ENCODE results near the gene KRT86.
"Not testable (repeated sequence)": the region's sequence is repeated elsewhere in the genome, so short reads cannot be mapped to it uniquely, and the experiment has no call there.

Gene KRT86

DNA sequence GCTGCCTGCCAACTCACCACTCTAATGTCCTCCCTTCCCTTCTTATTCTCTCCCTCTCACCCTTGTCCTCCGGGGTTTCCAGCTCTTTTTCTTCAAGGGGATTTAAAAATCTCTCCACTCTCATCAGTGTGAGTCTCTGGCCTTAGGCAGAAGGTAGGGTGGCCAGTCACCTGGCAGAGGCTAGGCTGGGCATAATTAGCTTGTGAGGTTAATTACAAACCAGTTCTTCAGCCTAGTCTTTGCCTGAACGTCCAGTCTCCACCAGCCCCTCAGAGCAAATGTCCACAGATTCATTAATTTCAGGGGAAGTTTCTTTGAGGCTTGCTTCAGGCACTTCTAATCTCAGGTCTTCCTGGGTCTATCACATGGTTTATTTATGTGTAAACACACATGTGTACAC lies 34.7 kb upstream of the KRT86 start:
- no peak for DNase-seq

DNA sequence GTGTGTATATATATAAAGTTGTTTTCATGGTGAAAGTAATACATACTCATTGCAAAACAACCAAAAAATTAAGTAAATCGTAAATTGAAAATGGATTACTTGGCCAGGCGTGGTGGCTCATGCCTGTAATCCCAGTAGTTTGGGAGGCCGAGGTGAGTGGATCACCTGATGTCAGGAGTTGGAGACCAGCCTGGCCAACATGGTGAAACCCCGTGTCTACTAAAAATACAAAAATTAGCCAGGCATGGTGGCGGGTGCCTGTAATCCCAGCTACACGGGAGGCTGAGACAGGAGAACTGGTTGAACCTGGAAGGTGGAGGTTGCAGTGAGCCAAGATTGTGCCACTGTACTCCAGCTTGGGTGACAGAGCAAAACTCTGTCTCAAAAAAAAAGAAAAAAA lies 34.2 kb upstream of the KRT86 start:
- not testable (repeated sequence) for DNase-seq

DNA sequence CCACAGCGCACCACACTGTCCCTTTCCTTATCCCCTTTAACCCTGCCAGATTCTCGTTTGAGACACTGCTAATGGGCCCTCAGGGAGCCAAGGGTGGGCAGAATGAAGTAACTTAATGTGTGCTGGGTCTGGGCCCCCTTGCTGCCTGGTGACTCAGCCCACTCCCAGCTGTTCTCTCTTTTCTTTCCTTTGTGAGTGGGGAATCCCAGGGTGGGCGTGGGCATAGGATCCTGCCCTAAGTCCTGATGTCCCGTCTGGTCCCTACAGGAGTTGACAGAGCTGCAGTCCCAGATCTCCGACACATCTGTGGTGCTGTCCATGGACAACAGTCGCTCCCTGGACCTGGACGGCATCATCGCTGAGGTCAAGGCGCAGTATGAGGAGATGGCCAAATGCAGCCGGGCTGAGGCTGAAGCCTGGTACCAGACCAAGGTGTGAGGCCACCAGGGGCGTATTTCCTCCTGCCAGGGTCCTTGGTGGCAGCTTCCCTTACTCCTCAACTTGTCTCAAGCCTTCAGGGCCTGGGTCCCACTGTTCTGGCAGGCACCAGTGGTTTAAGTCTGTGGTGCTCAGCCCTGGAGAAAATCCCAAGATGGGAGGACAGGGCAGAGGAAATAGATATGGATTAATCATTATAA lies 33.1 kb upstream of the KRT86 start:
- DNase-seq = no peak

DNA sequence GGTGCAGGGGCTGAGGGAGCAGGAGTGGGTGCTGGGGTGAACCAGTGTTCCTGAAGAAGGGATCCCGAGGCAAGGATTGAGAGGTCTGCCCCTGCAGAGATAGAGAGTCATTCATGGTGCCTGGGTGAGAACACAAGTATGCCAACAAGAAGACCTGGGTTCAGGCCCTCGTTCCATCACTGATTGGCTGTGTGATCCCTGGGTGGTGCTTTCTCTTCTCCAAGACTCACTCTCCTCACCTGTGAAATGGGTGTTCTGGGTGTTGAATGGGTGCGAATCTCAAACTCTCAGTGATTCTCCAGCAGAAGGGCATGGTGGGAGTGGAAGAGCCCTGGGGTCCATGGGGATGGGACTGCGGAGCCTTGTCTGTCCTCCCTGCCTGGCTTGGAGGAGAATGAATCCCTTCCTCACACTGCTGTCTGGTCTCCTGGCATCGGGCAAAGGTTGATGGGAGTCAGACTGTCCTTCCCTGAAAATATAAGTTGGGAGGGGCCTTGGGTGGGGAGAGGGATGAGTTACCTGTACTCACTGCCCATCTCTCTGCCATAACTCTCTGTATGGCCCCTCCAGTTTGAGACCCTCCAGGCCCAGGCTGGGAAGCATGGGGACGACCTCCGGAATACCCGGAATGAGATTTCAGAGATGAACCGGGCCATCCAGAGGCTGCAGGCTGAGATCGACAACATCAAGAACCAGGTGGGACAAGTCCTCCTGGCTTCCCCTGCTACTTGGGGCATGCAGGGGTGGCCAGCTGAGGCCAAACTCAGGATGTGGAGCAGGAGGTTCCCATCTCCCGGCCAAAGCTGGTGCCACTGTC lies 31.8 kb upstream of the KRT86 start:
- no peak for DNase-seq

DNA sequence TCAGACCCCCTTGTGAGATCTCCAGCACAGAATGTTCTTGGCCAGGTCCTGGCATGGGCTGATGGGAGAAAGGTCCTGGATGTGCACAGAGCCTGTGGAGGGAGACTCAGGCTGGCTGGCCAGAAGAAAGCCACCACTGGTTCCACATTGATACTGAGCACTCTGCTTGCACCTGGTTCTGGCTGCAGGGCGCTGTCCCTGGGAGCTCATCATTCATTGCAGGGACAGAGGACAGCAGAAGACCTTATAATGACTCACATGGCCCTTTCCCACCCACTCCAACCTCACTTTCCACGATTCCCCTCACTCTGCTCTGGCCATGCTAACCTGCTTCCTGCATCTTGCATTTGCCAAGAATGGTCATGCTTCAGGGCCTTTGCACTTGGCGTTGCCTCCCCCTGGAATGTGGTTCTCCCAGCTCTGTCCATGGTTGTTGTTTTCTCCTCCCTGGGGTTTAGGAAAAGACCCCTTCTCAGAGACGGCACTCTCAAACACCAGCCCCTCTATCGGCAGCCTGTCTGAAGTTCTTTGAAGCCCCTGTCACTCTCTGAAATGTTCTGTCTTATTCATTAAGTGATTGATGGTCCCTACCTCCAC lies 31.1 kb upstream of the KRT86 start:
- DNase-seq = peak; percentile 56

DNA sequence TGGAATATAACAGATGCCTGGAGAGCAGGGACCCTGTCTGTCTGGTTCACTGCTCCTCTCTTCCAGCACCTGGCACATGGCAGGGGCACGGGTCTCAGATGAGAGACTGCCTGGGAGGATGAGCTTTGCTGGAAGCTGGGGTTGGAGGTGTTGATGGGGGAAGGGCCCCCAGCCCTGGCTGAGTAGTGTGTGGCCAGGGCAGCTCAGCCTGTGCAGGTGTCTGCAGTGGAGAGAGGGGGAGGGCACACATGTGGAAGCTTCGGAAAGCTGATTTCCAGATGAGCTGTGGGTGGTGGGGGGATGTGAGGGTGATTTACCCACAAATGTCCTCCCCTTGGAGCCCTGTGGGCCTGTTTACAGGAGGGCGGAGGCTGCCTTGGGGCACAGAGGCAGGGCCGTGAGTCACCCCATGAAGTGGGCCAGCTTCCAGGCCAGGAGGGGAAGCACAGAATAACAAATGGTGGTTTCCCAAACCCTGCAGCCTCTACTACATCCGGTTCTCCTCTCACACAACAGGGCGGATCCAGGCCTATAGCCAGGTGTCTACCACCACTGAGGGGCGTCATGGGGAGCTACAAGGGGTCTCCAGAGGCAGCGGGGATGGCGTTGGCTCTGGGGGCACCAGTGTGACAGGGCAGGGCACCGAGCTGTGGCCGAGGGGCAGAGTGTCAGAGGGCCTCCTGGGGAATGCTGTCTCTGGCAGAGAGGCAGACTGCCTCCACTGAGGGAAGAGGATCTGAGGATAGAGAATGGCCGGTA lies 30.4 kb upstream of the KRT86 start:
- DNase-seq = peak; percentile 31

DNA sequence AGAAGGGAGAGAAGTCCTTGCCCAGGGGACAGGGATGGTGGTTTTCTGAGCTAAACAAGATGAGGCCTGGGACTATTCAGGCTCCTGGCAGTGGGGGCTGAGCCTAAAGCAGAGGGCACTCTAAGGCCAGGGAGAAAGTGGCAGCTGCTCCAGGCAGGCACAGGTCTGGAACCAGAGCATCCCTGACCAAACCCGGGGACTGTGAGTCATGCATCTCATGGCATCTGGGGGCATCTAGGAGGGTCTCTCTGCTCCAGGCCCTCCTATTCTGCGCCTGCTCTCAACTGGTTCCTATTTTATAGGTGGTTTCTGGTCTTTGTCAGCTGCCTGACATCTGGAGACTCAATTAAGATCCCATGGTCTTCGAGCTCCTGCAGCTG lies 29.8 kb upstream of the KRT86 start:
- DNase-seq = no peak

DNA sequence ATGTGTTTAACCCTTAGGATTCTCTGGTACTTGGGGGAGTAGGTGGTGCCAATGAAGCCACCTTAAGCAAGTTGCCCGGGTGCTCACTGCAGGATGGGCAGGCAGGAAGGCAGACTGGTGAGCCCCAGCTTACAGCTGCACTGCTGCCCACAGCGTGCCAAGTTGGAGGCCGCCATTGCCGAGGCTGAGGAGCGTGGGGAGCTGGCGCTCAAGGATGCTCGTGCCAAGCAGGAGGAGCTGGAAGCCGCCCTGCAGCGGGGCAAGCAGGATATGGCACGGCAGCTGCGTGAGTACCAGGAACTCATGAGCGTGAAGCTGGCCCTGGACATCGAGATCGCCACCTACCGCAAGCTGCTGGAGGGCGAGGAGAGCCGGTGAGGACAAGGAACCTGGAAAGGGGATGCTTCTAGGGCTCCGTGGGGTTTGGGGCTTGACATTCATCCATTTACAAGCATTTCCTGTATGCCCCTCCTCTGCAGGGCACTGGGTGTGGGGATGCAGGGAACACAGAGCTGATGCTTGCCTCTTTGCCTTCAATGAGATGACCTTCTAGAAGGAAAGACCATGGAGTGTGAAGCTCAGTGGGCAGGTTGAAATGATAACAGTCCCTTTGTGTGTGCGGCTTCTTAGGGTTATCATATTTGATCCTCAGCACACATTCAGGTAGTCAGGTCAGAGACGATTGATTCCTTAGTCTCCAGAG lies 29.0 kb upstream of the KRT86 start:
- no peak for DNase-seq

DNA sequence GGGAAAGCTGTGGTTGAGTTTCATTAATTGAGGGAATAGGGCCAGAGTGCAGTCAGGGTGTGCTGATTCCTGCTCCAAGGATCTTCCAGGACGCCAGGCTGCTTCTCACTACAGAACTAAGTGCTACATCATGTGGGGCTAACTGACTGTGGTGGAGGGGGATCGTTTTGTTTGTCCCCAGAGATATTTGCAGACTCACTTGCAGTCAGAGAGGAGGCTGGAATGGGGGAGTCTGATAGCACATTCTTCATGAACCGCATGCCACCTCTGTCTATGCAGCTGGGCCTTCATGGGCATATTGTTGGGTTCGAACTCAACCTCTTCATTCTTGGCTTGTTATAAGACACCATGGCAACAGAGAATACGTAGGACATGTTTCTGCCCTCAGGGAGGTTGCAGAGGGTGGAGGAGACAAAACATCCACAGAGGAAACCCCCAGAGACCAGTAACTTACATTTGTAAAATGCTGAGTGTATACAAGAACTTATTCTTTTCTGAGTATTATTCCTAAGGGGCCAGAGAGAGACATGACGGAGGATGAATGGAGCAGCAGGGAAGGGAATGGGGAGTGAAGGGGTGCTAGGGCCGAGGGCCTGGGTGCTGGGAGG lies 28.4 kb upstream of the KRT86 start:
- DNase-seq = no peak

DNA sequence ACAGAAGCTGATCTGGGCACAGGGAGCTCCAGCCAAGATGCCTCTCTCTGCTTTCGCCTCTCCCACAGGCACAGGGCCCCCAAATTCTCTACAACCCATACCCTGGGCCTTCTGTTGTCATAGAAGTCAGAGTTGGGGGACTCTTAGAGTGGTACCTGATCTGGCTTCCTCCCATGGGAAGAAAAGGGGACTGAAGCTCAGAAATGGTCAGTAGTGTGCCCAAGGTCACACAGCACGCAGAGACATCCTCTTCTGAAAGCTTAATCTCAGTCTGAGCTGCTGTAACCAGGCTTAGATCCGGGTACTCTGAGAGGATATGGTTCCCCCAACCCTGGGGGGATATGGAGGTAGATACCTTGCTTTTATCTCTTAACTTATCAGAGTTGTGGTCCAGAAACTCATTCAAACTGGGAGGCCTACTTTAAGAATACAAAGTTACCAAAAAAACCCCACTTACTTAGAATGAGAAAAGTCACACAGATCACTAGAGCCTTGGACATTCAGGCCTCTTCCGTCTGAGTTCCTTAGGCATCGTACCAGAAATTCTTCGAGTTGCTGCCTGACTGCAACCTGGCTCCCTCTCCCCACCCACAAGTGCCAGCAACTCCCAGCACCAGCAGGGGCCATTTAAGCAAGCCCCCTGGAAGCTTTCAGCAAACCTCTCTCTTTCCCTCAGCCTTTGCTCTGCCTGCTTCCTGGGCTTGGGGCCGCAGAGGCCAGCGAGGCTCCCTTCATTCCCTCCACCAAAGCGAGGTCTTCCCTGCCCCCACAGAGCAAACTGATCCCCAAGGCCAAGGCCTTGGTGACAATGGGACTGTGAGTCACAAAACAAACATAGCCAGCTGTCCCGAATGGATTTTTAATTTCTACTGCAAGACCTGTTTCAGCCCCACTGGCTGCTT lies 27.5 kb upstream of the KRT86 start:
- peak; percentile 44 for DNase-seq

DNA sequence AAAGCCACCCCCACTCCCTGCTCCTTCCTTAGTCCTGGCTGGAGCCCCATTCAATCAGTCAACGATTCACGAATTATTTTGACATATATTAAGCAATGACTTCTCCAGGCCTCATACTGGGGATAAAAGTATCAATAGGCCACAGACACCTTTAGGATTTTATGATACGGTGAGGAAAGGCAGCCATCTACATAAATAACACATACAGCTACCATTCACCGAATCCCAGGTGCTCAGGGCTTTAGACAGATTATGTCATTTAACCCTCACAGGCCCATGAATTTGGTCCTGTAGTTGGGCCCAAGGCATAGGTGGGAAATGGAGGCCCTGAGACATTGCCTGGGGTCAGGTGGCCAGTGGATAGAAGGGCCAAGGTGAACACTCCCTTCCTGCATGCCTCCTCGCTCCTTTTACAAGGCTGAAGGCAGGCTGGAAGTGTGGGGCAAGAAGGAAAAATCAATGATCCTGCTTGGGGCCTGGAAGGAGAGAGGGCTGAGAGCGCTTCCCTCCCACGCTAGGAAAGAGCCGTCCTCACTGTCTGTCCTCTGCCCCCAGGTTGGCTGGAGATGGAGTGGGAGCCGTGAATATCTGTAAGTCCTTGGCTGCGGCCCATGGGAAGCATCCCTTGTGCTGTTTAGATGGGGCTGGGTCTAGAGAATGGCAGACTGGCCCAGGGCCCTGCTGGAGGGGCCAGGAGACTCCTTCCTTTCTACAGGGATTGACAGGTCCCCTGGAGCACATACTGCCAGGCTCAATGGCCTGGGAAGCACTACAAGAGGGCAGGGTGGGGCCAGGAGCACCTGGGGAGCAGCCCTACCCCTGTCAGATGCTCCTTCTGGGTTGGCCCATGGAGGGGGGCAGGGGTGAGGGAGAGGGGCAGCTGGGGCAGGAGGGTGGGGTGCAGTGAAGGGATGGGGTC lies 26.6 kb upstream of the KRT86 start:
- DNase-seq = no peak

DNA sequence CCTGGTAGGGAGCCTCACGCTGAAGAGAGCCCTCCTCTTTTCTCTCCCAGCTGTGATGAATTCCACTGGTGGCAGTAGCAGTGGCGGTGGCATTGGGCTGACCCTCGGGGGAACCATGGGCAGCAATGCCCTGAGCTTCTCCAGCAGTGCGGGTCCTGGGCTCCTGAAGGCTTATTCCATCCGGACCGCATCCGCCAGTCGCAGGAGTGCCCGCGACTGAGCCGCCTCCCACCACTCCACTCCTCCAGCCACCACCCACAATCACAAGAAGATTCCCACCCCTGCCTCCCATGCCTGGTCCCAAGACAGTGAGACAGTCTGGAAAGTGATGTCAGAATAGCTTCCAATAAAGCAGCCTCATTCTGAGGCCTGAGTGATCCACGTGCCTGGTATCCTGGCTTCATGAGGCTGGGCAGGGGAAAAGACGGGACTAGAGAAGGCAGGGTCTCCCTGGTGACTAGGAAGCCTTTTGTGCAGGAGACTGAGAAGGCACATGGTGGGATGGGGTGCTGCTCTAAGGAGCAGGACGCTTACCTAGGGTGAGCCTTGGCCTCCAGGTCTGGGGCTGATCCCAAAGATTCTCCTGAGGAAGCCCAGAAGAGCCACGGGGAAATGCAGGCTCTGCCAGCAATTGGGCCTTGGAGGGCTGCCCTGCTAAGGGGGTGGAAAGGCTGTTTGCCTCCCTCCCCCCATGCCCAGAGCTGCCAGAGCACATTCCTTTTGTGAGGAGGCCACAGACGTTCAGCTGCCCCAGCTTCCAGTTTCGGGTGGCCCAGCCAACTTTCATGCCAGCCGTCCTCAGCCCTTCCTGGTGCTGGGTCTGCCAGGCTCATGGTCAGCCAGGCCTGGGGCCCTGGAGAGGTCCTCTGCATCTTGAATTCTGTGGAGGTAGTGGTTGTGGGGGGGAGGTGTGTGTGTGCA lies 25.6 kb upstream of the KRT86 start:
- DNase-seq = no peak

DNA sequence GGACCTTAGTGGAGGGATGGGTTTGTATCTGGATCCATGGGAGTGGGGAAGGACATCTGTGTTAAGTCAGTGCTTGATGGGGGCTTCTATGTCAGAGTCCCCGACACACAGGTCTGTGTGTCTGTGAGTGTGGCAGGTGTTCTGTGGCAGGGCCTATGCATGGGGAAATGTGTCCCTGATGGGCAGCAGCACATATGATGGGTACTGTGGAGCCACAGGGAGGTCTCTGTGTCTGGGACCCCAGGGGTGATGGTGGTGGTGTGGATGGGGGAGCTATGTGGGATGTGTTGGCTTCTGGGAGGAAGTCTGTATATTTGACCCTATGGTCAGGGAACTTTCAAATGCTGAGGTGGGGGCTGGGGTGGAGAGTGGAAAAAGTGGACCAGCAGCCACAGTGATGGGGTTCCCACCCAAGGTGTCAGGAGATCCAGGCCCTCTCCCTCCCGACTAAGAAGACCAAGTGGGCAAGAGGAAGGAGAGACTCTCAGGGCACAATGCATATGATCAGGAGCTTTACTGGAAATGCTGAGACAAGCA lies 24.9 kb upstream of the KRT86 start:
- DNase-seq = no peak

DNA sequence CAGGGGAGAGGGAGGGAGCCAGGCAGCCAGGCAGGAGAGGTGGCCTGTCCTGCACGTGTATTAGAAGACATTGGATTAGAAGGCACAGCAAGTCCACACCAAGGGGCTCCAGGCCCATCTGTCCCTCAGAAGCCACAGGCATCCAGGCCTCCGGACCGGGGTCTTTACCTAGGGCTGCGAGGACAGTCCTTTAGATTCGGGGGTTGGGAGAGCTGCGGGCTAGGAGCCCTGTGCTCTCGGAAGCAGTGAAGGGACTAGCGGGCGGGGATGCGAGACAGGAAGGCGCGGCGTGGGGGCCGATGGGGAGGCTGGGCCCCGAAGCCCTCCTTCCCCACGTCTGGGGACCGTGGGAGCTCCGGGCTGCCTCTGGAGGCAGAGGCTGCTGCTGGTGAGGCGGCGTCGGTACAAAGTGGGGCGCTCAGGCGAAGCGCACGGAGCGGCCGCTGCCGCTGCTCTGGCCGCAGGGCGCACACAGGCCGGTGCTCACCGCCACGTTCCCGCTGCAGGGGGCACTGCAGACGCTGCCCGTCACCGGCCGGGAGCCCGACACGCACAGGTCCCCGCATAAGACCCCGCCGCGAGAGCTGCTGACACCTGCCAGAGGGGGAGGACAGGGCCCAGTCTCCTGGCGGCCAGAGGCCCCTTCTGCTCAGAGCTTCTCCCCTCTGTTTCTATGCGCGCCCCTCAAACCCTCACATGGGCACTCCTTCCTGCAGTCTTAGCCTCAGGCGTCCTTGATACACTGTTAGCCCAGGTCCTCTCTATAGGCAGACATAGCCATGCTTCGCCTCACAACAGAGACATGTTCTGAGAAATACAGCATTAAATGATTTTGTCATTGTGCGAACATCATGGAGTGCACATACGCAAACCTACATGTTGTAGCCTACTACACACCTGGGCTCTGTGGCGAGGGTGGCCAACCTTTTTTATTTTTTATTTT lies 24.1 kb upstream of the KRT86 start:
- DNase-seq = no peak

DNA sequence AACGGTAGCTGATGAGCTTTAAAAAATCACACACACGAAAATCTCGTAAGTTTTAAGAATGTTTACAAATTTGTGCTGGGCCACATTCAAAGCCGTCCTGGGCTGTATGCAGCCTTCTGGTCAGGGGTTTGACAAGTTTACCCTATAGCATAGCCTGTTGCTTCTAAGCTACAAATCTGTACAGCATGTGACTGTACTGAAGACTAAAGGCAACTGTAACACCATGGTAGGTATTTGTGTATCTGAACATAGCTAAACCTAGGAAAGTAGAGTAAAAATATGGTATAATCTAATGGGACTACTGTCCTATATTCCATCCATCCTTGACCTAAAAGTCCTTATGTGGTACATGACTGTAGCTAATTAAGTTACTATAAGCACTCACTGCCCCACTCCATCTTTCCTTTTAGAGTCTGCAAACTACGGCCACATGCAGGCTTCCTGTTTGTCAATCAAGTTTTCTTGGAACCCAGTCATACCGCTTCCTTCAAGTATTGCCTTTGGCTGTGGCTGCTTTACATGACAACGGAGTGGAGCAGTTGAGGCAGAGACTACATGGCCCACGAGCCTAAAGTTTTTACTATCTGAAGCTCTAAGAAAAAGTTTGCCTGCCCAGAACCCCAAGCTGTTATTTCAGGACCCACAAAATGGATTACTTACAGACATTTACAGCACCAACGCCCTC lies 22.9 kb upstream of the KRT86 start:
- no peak for DNase-seq

DNA sequence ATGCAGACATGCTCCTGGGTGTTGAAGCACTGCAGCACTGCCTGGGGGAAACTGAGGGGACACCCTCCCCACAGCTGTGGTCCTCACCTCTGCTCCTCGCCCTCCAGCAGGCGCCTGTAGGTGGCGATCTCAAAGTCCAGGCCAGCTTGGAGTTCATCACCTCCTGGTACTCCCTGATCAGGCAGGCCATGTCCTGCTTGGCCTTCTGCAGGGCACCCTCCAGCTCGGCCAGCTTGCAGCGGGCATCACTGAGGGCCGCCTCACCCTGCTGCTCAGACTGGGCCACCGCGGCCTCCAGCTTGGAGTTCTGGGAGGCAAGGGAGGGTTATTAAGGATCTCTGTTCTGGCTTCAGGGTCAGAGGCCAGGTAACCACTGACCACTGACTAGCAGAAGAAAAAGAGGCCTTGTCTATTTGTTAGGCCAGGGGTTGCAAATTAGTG lies 22.2 kb upstream of the KRT86 start:
- not testable (repeated sequence) for DNase-seq

Measured in NCI-H1694 treated with DMSO at 0.1 percent for 48 hours (cell line).